Activated CD4-positive, alpha-beta T cell treated with anti-CD3 and anti-CD28 coated beads for 4 hours (primary cell): Measurements from ENCODE around the gene STK36.
A peak's percentile ranks its signal among the peaks of the same experiment; 100 is the strongest.

ENCODE experiments used
- DNase-seq, 2 donors: peaks; one replicate each; pipeline ENCODE4 v3.0.0-alpha.2; 2020

The STK36 gene

GRCh38 chr2:218662377-218662776 lies 9.5 kb upstream of the STK36 start:
- no peak for DNase-seq

- no peak for DNase-seq
Observed at GRCh38 chr2:218662827-218663226, 9.1 kb upstream of the STK36 start.

- no peak for DNase-seq
Observed at GRCh38 chr2:218663901-218664300, 8.0 kb upstream of the STK36 start.

DNA sequence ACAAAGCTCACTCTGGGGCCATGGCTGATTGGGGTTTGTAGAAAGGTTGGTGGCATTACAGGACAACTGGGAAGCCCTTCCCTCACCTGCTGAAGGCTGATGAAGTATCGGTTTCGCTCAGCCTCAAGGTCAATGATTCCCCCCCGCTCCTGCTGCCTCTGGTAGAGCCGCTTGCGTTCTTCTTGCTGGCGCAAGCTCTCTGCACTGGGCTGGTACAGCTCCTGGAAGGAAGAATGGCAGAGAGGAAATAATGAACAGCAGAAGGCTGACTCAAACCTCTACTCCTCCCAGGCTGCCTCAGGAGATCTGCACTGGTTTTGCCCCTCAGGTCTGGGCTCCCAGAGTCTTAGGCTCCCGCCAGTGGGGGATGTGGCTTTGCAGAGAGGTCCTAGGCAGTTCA lies 7.2 kb upstream of the STK36 start:
- DNase-seq = no peak

DNA sequence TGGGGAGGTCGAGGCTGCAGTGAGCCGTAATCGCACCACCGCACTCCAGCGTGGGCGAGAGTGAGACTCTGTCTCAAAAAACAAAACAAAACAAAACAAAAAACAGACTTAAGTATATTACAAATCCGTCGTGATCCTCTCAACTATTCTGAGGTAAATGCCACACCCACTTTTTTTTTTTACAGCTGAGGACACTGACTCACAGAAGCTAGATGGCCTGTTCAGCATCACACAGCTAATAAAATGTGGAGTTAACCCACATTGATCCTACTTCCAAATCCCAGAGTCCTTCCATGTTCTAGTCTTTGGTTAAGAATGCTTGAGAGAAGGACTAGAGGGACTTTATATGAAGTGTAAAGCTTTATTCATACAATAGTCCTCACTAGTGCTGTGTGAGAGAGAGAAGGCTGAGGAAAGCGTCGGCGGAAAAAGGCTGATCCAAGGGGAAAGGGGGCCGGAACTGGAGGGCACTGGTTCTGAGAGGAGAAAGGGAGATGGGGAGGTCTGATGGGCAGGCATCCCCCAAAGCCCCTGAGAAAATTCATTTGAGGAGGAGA lies 711 bp upstream of the STK36 start:
- no peak for DNase-seq

DNA sequence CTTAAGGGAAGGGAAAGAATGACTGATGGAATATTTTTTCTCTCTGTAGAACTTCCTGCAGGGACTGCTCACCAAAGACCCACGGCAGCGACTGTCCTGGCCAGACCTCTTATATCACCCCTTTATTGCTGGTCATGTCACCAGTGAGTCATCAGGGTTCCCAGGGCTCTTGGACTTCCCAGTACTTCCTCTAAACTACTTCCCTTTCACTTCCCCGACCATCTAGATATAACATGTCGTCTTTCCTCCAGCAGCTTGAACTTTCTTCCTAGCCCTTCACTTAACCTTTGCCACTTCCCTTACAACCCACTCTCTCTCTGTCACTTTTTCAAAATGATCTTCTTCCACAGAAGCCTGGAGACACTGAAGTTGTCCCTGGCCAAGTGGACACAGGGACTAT lies 7.2 kb downstream of the STK36 start:
- DNase-seq = no peak

GRCh38 chr2:218680061-218680460 lies 8.2 kb downstream of the STK36 start:
- DNase-seq = no peak

- DNase-seq = peak; percentile 15 to 41
Observed at GRCh38 chr2:218687400-218688060, 15.6 kb downstream of the STK36 start.

GRCh38 chr2:218691234-218691633 lies 19.3 kb downstream of the STK36 start:
- DNase-seq = no peak

- DNase-seq = no peak
Observed at GRCh38 chr2:218694405-218695145, 22.7 kb downstream of the STK36 start.

- no peak for DNase-seq
Observed at GRCh38 chr2:218698885-218699284, 27.0 kb downstream of the STK36 start.

- DNase-seq = no peak
Observed at GRCh38 chr2:218701806-218702205, 29.9 kb downstream of the STK36 start.

GRCh38 chr2:218703341-218703740 lies 31.5 kb downstream of the STK36 start:
- no peak for DNase-seq

DNA sequence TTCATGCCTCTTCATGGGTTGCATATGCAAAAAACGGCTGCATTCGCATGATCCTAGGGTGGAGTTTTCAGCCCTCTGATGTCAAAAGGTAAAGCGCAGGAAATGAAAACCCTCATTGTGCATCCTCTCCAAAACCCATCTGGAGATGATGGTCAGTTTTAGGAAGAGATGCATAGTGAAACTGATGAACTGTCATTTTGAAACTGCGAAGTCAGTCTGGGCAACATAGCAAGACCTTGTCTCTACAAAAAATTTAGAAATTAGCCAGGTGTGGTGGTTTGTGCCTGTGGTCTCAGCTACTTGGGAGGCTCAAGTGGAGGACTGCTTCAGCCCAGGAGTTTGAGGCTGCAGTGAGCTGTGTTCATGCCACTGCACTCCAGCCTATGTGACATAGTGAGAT lies 36.2 kb downstream of the STK36 start:
- no peak for DNase-seq

DNA sequence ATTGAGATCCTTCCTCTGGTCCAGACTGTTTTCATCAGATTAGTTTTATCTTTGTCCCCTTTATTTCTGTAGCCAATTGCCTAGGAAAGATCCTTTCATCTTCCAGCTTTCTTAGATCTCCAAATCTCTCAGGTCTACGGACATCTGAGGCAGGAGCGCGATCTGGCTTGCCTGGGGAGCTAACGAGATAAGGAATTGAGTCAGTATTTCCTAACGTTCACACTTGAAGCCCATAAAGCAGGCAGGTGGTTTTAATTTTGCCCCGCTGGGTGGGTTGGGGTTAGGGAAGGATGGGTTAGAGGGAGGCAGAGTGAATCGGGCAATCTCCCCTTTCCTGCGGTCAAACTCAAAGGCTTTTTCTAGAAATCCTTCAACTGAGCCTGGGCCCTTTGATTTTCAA lies 38.0 kb downstream of the STK36 start:
- no peak for DNase-seq

GRCh38 chr2:218710334-218710686 lies 38.4 kb downstream of the STK36 start:
- no peak for DNase-seq

DNA sequence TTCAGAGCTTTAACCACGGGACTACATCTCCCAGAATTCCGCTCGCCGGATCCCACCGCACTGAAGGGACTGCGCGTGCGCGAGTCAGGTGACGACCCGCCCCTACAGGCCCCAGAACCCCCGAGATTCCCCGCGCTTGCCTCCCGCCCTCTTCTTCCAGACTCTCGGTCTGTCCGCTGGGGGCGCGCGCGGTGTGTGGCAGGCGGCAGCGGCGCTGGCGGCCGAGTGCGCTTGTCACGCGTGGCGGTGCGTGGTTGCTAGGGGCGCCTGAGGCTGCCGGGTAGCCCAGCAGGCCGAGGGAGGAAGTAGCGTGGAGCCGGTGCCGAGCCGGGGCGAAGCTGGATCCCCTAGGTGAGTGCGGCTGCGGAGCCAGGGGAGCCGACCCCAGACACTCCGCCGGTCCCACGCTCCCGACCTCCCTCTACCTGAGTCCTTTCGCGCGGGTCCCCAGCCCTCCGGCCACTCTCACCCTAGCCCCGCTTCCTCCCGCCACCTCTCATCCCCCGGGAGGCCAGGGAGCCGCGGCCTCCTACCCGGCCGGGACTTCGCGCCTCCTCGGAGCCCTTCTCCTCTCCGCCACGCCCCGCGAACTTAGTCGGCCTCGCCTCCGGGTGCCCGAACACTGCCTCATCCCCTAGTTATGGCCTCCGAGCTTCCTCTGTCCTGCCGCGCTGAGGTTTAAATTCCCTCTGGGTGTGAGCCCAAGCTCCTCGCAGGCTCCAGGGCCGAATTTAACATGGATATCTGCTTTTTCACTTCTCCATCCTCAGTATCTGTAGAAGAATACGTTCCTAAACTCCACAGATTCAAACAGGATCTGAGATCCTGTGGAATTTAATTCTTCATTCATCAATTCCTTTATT lies 39.0 kb downstream of the STK36 start, which contains the start of gene TTLL4:
TSS of gene TTLL4 (plus strand) at position 149 of the 863 bp plus-strand sequence. CDS start 26,842 bp downstream, outside the sequence.
- peak; percentile 98 to 99 for DNase-seq

DNA sequence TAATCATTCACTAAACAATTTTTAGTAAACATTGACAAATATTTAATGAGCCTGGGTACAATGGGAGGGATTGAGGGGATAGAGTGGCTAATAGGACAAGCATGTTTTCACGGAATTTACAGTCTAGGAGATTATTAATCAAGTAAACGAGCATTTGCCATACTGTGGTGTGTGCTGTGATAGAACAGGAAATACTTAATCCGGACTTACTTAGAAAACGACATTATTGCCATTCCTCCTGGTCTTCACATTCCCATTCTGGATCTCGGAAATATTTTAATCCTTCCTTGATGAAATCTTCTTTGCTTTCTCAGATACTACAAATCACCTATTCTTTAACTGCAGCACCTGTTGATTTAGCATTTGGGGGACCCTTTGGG lies 39.7 kb downstream of the STK36 start:
- DNase-seq = no peak

GRCh38 chr2:218713922-218714321 lies 42.0 kb downstream of the STK36 start:
- no peak for DNase-seq

- no peak for DNase-seq
Observed at GRCh38 chr2:218716070-218716469, 44.2 kb downstream of the STK36 start.

DNA sequence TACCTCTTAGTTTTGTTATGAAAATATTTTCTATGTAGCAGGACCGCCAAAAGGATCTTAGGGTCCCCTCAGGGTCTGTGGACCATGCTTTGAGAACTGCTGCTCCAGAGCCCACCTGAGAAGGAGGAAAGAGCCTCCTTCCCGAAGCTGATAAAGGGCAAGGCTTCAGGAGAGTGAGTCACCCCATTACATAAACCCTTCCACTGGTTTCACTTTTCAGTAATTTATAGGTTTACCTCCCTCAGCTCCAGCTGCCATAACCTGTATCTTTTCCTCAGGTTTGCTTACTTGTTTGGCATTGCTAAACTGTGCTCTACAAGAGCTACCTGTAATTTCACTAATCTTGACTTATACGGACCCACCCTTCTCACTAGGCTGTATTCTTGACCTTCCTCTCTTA lies 45.4 kb downstream of the STK36 start:
- no peak for DNase-seq

DNA sequence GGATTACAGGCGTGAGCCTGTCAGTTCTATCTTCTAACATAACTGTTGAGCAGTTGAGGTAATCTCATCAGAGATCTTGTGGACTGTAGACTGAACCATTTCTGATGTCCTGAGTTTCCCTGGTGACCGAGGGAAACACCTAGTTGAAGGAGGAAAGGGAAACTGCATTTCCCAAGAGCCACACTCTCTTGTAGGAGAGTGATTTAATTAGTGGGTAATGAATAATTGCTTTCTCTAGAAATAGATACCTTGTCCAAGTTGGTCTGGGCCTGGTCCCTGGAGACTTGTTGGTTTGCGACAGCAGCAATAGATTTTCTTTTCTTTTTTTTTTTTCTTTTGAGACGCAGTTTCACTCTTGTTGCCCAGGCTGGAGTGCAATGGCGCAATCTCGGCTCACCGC lies 46.2 kb downstream of the STK36 start:
- DNase-seq = no peak

GRCh38 chr2:218719457-218719856 lies 47.6 kb downstream of the STK36 start:
- no peak for DNase-seq
